Cerebellar nuclear complex (tissue), 1 donor: ENCODE data around the gene GGT6.

Experiments
- DNase-seq, 2 experiments: peaks; one replicate each; lab custom pipeline; 2025; lab: John Stamatoyannopoulos, UW

Gene GGT6

GRCh38 chr17:4537451-4538235 is 22.7 kb downstream of the GGT6 start:
- no peak for DNase-seq

- no peak for DNase-seq
These were observed 23.5 kb downstream of the GGT6 start for GRCh38 chr17:4536742-4537411.

GRCh38 chr17:4536259-4536741 is 24.1 kb downstream of the GGT6 start:
- no peak for DNase-seq

- DNase-seq, result no peak
These were observed 24.6 kb downstream of the GGT6 start for GRCh38 chr17:4535667-4536258.

- no peak for DNase-seq
These were observed 25.3 kb downstream of the GGT6 start for GRCh38 chr17:4534928-4535666.

- DNase-seq, result no peak
These were observed 25.9 kb downstream of the GGT6 start for GRCh38 chr17:4534515-4534914.

GRCh38 chr17:4533523-4534504 is 26.6 kb downstream of the GGT6 start:
- no peak for DNase-seq

- no peak for DNase-seq
These were observed 27.4 kb downstream of the GGT6 start for GRCh38 chr17:4532860-4533522.

GRCh38 chr17:4531988-4532736 is 28.2 kb downstream of the GGT6 start:
- DNase-seq, result no peak

GRCh38 chr17:4530799-4531730 is 29.3 kb downstream of the GGT6 start:
- no peak for DNase-seq

- no peak for DNase-seq
These were observed 30.7 kb downstream of the GGT6 start for GRCh38 chr17:4529533-4530152.

- no peak for DNase-seq
These were observed 32.7 kb downstream of the GGT6 start for GRCh38 chr17:4527566-4528125.

GRCh38 chr17:4527134-4527533 is 33.2 kb downstream of the GGT6 start:
- no peak for DNase-seq

GRCh38 chr17:4525691-4526397 is 34.5 kb downstream of the GGT6 start:
- no peak for DNase-seq

- no peak for DNase-seq
These were observed 36.4 kb downstream of the GGT6 start for GRCh38 chr17:4523946-4524345.

- DNase-seq, result no peak
These were observed 37.7 kb downstream of the GGT6 start for GRCh38 chr17:4522661-4523060.

- no peak for DNase-seq
These were observed 39.3 kb downstream of the GGT6 start for GRCh38 chr17:4520894-4521600.
